ENCODE data around the gene GAB2.
A peak's percentile ranks its signal among the peaks of the same experiment; 100 is the strongest.

The GAB2 gene

DNA sequence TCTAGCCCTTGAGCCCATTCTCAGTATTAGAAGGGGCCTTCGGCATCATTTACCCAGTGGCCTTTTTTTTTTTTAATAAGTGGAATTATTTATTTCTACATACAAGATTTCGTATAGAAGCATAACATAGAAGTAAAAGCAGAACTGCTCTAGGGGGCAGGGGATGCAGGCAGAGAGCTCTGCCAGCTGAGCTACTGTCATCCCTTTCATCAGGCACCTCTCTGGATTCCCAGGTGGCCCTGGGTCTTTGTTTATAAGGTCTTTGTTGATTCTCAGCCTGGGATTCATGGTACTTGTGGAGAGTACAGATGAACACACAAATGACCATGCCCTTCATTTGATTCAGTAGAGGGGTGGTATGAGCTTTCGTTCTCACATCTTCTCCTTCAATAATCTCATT is 66.4 kb downstream of the GAB2 start:
- H3K36me3 ChIP-seq (ENCODE audit: control insufficient read depth in 4 of 4, insufficient read depth in 4 of 4, low read length in 3 of 4): peaks cover 0 to 2% (median 0%) of the 10 kb centered on the region in 4 experiments
- WGBS (ENCODE audit: insufficient coverage): no CpG with 5 or more reads among the region's 3 CpGs
- peak; percentile 13 to 78 (median 67) for DNase-seq
- ChIA-PET CTCF (interaction anchor here (0.7 to 2.2 kb wide), 10 partner anchors 8 to 213 kb away, joined by 3 to 8 read pairs (median 4); no protein-coding TSS in a partner anchor), POLR2A (interaction anchor here (0.6 to 1.4 kb wide), 3 partner anchors 20 to 61 kb away, joined by 3 to 5 read pairs (median 5); no protein-coding TSS in a partner anchor)
- peak overlapping the region in 1 of 2 experiments; percentile 89 for H3K27ac ChIP-seq (ENCODE audit: insufficient read depth in 1 of 2, low read depth in 1 of 2, low read length in 2 of 2, poor library complexity in 1 of 2, severe bottlenecking in 2 of 2)
- H3K9me3 ChIP-seq (ENCODE audit: control extremely low read depth in 1 of 5, control insufficient read depth in 4 of 5, insufficient read depth in 2 of 5, low read depth in 1 of 5, low read length in 4 of 5): no peaks in the 10 kb centered on the region
- peaks cover 33 to 59% (median 49%) of the 10 kb centered on the region in 4 experiments for H3K4me1 ChIP-seq (ENCODE audit: control extremely low read depth in 1 of 4, control insufficient read depth in 4 of 4, insufficient read depth in 4 of 4, low read length in 3 of 4)
- H3K27me3 ChIP-seq (replicated peaks in 2 of 5; ENCODE audit: control insufficient read depth in 4 of 5, insufficient read depth in 5 of 5, low read length in 4 of 5): no peaks in the 10 kb centered on the region
- peak overlapping the region in 5 of 7 experiments; percentile 27 to 71 (median 59) for H3K4me3 ChIP-seq (ENCODE audit: control insufficient read depth in 1 of 7, extremely low read depth in 1 of 7, insufficient read depth in 4 of 7, low read depth in 2 of 7, low read length in 6 of 7)

DNA sequence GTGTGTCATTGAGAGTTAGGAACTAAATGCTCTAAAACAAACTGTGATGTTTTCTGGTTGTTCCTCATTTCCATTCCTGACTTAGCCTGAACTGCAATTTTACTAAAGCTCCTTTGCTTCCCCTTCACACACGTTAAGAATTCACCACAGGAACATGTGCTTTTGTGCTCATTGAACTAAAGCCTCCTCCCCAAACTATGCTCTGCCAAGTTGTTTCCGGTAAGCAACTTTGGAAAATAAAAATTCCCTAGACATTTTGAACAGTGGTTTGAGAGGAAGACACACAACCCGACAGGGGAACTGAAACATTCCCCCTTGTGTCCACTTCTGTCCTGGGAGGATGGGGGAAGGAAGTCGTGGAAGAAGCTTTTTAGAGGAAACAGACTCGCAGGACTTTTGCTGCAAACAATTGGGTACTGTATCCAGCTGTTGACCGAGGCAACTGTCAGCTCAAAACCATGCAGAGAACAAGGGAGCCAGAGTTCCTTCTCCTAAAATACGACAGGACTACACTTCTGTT is 66.9 kb downstream of the GAB2 start:
- Histone ChIP-seq H3K27me3 (replicated peaks in 2 of 5; ENCODE audit: control insufficient read depth in 4 of 5, insufficient read depth in 5 of 5, low read length in 4 of 5) (no peaks in the 10 kb centered on the region), H3K36me3 (ENCODE audit: control insufficient read depth in 4 of 4, insufficient read depth in 4 of 4, low read length in 3 of 4) (peaks cover 0 to 2% (median 0%) of the 10 kb centered on the region in 4 experiments), H3K4me3 (ENCODE audit: control insufficient read depth in 1 of 7, extremely low read depth in 1 of 7, insufficient read depth in 4 of 7, low read depth in 2 of 7, low read length in 6 of 7) (peak overlapping the region in 6 of 7 experiments; percentile 27 to 71 (median 55)), H3K4me1 (ENCODE audit: control extremely low read depth in 1 of 4, control insufficient read depth in 4 of 4, insufficient read depth in 4 of 4, low read length in 3 of 4) (peaks cover 33 to 59% (median 49%) of the 10 kb centered on the region in 4 experiments), H3K9me3 (ENCODE audit: control extremely low read depth in 1 of 5, control insufficient read depth in 4 of 5, insufficient read depth in 2 of 5, low read depth in 1 of 5, low read length in 4 of 5) (no peaks in the 10 kb centered on the region), H3K27ac (ENCODE audit: insufficient read depth in 1 of 2, low read depth in 1 of 2, low read length in 2 of 2, poor library complexity in 1 of 2, severe bottlenecking in 2 of 2) (peak overlapping the region; percentile 62 to 89)
- ChIA-PET CTCF (interaction anchor here (0.6 to 2.2 kb wide), 10 partner anchors 8 to 116 kb away, joined by 3 to 8 read pairs (median 4); no protein-coding TSS in a partner anchor), POLR2A (interaction anchor here (0.7 to 1.4 kb wide), 2 partner anchors 21 to 60 kb away, joined by 5 read pairs; no protein-coding TSS in a partner anchor)
- 0% methylated on average over 4 of the region's 7 CpGs for WGBS (ENCODE audit: insufficient coverage)
- peak; percentile 46 to 88 (median 80) for DNase-seq

DNA sequence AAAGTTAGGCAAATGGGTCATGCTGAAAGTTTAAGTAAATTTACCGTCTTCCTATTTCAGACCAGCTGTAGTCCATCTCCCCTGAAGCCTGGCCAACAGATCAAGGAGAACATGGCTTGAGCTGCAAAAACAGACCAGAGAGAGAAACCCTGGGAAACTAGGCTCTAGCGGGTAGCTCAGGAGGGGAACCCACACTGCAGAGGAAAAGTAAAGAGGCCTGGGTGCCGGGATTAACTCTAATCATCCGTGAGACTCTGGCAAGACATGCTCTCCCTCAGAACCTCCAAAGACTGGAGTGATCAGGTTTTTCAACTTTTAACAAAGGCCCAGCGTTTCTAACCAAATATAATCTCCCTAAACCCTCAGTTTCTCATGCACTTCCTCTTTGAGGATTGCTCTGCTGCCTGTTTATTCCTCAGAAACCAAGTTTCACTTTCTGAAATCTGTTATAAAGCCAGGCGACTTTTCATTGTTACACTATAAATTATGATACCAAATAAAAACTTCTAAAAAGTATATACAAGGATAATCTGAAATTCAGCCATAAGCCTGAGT is 67.5 kb downstream of the GAB2 start:
- DNase-seq: no peak
- Histone ChIP-seq H3K36me3 (ENCODE audit: control insufficient read depth in 4 of 4, insufficient read depth in 4 of 4, low read length in 3 of 4) (peaks cover 0 to 2% (median 0%) of the 10 kb centered on the region in 4 experiments), H3K27ac (ENCODE audit: insufficient read depth in 1 of 2, low read depth in 1 of 2, low read length in 2 of 2, poor library complexity in 1 of 2, severe bottlenecking in 2 of 2) (peak overlapping the region; percentile 62 to 89), H3K4me1 (ENCODE audit: control extremely low read depth in 1 of 4, control insufficient read depth in 4 of 4, insufficient read depth in 4 of 4, low read length in 3 of 4) (peaks cover 33 to 59% (median 49%) of the 10 kb centered on the region in 4 experiments), H3K9me3 (ENCODE audit: control extremely low read depth in 1 of 5, control insufficient read depth in 4 of 5, insufficient read depth in 2 of 5, low read depth in 1 of 5, low read length in 4 of 5) (no peaks in the 10 kb centered on the region), H3K4me3 (ENCODE audit: control insufficient read depth in 1 of 7, extremely low read depth in 1 of 7, insufficient read depth in 4 of 7, low read depth in 2 of 7, low read length in 6 of 7) (peak overlapping the region in 6 of 7 experiments; percentile 27 to 71 (median 55)), H3K27me3 (replicated peaks in 2 of 5; ENCODE audit: control insufficient read depth in 4 of 5, insufficient read depth in 5 of 5, low read length in 4 of 5) (no peaks in the 10 kb centered on the region)
- WGBS (ENCODE audit: insufficient coverage): 10% methylated on average over 2 of the region's 6 CpGs
- ChIA-PET CTCF (interaction anchor here (0.6 to 2.2 kb wide), 9 partner anchors 9 to 116 kb away, joined by 3 to 8 read pairs (median 3); no protein-coding TSS in a partner anchor), POLR2A (interaction anchor here (1.4 kb wide), 1 partner anchor 60 kb away, joined by 5 read pairs; no protein-coding TSS in a partner anchor)

DNA sequence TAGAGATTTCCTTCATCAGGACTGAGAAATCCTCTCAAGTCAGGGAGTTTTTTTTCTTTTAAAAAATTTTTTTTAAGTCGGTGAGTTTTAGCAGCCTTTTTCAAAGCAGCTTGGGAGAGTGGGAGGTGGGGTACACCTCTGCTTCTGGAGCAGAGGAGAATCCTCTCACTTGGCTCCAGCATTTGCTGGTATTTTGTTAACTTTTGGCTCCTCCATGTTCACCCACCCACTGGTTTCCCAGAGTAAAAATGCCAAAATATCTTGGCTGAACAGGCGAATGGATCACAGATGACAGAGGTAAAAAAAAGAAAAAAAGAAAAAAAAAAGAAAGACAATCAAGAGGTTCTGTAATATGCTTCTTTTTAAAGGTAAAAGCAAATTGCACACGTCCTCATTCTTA is 68.0 kb downstream of the GAB2 start:
- peaks cover 0 to under 1% (median 0%) of the 10 kb centered on the region in 4 experiments for H3K36me3 ChIP-seq (ENCODE audit: control insufficient read depth in 4 of 4, insufficient read depth in 4 of 4, low read length in 3 of 4)
- no peak for DNase-seq
- 60% methylated on average over 1 of the region's 3 CpGs for WGBS (ENCODE audit: insufficient coverage)
- no peaks in the 10 kb centered on the region for H3K9me3 ChIP-seq (ENCODE audit: control extremely low read depth in 1 of 5, control insufficient read depth in 4 of 5, insufficient read depth in 2 of 5, low read depth in 1 of 5, low read length in 4 of 5)
- CTCF ChIA-PET: interaction anchor here (0.7 to 2.2 kb wide), 2 partner anchors 9 to 71 kb away, joined by 3 to 4 read pairs; no protein-coding TSS in a partner anchor
- H3K27me3 ChIP-seq (replicated peaks in 2 of 5; ENCODE audit: control insufficient read depth in 4 of 5, insufficient read depth in 5 of 5, low read length in 4 of 5): no peaks in the 10 kb centered on the region
- H3K27ac ChIP-seq (ENCODE audit: insufficient read depth in 1 of 2, low read depth in 1 of 2, low read length in 2 of 2, poor library complexity in 1 of 2, severe bottlenecking in 2 of 2): peak overlapping the region; percentile 62 to 89
- peak overlapping the region in 5 of 7 experiments; percentile 48 to 71 (median 59) for H3K4me3 ChIP-seq (ENCODE audit: control insufficient read depth in 1 of 7, extremely low read depth in 1 of 7, insufficient read depth in 4 of 7, low read depth in 2 of 7, low read length in 6 of 7)
- POLR2A ChIA-PET: interaction anchor here (1.4 kb wide), 1 partner anchor 59 kb away, joined by 5 read pairs; no protein-coding TSS in a partner anchor
- peaks cover 33 to 57% (median 48%) of the 10 kb centered on the region in 4 experiments for H3K4me1 ChIP-seq (ENCODE audit: control extremely low read depth in 1 of 4, control insufficient read depth in 4 of 4, insufficient read depth in 4 of 4, low read length in 3 of 4)

DNA sequence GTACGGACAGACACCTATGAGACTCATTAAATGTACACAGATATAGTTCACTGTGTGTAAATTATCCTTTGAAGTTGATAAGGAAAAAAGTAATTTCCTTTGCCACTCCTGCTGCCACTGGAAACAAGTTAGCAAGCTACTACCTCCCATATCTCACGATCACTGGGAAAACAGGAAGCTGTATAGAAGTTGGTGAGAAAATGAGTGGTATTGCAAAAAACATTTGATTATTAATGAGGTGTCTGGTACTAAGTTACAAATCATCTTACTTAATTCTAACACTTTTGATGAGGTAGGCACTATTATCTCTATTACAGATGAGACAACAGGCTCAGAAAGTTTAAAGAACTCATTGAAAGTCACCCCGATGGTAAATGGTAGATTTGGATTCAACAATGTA is 68.5 kb downstream of the GAB2 start:
- Histone ChIP-seq H3K27ac (ENCODE audit: insufficient read depth in 1 of 2, low read depth in 1 of 2, low read length in 2 of 2, poor library complexity in 1 of 2, severe bottlenecking in 2 of 2) (peak overlapping the region in 1 of 2 experiments; percentile 89), H3K36me3 (ENCODE audit: control insufficient read depth in 4 of 4, insufficient read depth in 4 of 4, low read length in 3 of 4) (no peaks in the 10 kb centered on the region), H3K27me3 (replicated peaks in 2 of 5; ENCODE audit: control insufficient read depth in 4 of 5, insufficient read depth in 5 of 5, low read length in 4 of 5) (no peaks in the 10 kb centered on the region), H3K4me1 (ENCODE audit: control extremely low read depth in 1 of 4, control insufficient read depth in 4 of 4, insufficient read depth in 4 of 4, low read length in 3 of 4) (peaks cover 33 to 55% (median 48%) of the 10 kb centered on the region in 4 experiments), H3K9me3 (ENCODE audit: control extremely low read depth in 1 of 5, control insufficient read depth in 4 of 5, insufficient read depth in 2 of 5, low read depth in 1 of 5, low read length in 4 of 5) (no peaks in the 10 kb centered on the region), H3K4me3 (ENCODE audit: control insufficient read depth in 1 of 7, extremely low read depth in 1 of 7, insufficient read depth in 4 of 7, low read depth in 2 of 7, low read length in 6 of 7) (peak overlapping the region in 2 of 7 experiments; percentile 59 to 69)
- ChIA-PET CTCF (interaction anchor here (0.7 to 2.2 kb wide), 2 partner anchors 10 to 67 kb away, joined by 4 read pairs; no protein-coding TSS in a partner anchor), POLR2A (no interaction called here)
- 100% methylated on average over 1 of the region's 3 CpGs for WGBS (ENCODE audit: insufficient coverage)
- peak in 1 of 3 donors; percentile 27 for DNase-seq

DNA sequence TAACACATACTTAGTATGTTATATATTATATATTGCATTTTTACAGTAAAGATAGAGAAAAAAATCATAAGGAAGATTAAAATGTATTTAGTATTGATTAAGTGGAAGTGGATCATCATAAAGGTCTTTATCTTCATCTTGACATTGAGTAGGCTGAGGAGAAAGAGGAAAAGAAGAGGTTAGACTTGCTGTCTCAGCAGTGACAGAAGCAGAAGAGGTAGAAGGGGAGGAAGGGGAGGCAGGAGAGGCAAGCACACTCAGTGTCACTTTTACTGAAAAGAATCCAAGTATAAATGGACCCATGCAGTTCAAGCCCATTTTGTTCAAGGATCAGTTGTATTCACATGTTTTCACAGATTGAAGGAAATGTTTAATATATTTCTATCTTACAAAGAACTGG is 69.7 kb downstream of the GAB2 start:
- peak in 1 of 3 donors; percentile 16 for DNase-seq
- no peak overlapping the region for H3K4me3 ChIP-seq (ENCODE audit: control insufficient read depth in 1 of 7, extremely low read depth in 1 of 7, insufficient read depth in 4 of 7, low read depth in 2 of 7, low read length in 6 of 7)
- ChIA-PET POLR2A (no interaction called here), CTCF (interaction anchor here (1.6 kb wide), 1 partner anchor 217 kb away, joined by 5 read pairs; no protein-coding TSS in a partner anchor)
- no peaks in the 10 kb centered on the region for H3K36me3 ChIP-seq (ENCODE audit: control insufficient read depth in 4 of 4, insufficient read depth in 4 of 4, low read length in 3 of 4)
- H3K27ac ChIP-seq (ENCODE audit: insufficient read depth in 1 of 2, low read depth in 1 of 2, low read length in 2 of 2, poor library complexity in 1 of 2, severe bottlenecking in 2 of 2): no peak overlapping the region
- H3K4me1 ChIP-seq (ENCODE audit: control extremely low read depth in 1 of 4, control insufficient read depth in 4 of 4, insufficient read depth in 4 of 4, low read length in 3 of 4): peaks cover 33 to 54% (median 46%) of the 10 kb centered on the region in 4 experiments
- H3K9me3 ChIP-seq (ENCODE audit: control extremely low read depth in 1 of 5, control insufficient read depth in 4 of 5, insufficient read depth in 2 of 5, low read depth in 1 of 5, low read length in 4 of 5): no peaks in the 10 kb centered on the region
- H3K27me3 ChIP-seq (replicated peaks in 2 of 5; ENCODE audit: control insufficient read depth in 4 of 5, insufficient read depth in 5 of 5, low read length in 4 of 5): no peaks in the 10 kb centered on the region
